ENCODE results near the gene NINJ1. TPM values are rescaled to one million over a fixed set of nuclear protein-coding genes. Genes with fewer than 3 reads are reported as not detected.

Gene NINJ1, protein sequence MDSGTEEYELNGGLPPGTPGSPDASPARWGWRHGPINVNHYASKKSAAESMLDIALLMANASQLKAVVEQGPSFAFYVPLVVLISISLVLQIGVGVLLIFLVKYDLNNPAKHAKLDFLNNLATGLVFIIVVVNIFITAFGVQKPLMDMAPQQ
- polyA plus RNA-seq (2013), result 52.0 and 52.5 TPM in 2 replicates

DNA sequence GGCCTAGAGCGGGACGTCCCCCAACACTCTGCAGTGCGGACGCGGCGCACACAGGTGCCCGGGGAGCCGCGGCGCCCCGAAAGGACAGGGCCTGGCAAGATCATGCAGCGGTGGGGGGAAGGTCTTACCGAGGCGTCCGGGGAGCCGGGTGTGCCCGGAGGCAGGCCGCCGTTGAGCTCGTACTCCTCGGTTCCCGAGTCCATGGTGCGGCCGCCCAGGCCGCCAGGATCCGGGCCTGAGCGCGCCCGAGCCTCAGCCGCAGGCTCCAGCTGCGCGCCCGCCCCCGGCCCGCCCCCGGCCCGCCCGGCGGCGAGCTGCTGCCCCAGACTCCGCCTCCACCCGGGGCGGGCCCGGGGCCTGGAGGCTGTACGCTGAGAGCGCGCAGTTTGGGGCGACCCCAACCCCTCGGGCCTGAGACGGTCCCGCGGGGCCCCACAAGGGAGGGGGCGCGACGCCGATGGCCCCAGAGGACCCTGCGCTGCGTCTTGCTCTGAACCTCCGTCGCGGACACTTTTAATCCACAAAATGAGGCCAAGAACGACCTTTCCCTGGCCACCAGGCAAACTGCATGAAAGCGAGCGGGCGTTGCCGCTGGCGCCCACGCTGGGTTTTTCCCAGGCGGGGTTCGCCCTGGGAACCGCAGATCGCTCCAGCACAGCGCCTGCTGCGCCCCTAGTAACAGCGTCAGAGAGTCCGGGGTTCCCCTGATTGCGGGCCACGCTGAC lies at the start of gene NINJ1:
TSS of gene NINJ1 (minus strand) at position 237 of the 725 bp plus-strand sequence. CDS start at position 203, 34 bp downstream.
- no peak within 1 kb of the TSS for H2AK5ac ChIP-seq (ENCODE audit: low read length)
- peak within 1 kb of the TSS; percentile 44 for H2BK5ac ChIP-seq (ENCODE audit: low read depth, low read length, poor library complexity)
- no peak within 1 kb of the TSS for H3K23ac ChIP-seq (ENCODE audit: low read length)
- WGBS (ENCODE audit: extremely low coverage, insufficient coverage, insufficient read length), result no CpG with 5 or more reads among the region's 78 CpGs
- H4K12ac ChIP-seq (ENCODE audit: low read depth, low read length), result peak within 1 kb of the TSS; percentile 66
- peak; percentile 74 to 87 for DNase-seq
- H3K27me3 ChIP-seq (ENCODE audit: insufficient read depth, low read length), result no peaks in the 10 kb centered on the region
- H2AFZ ChIP-seq (ENCODE audit: insufficient read depth, low read length, poor library complexity), result peak within 1 kb of the TSS; percentile 61
- H3K4me2 ChIP-seq (ENCODE audit: low read length), result peak within 1 kb of the TSS; percentile 94
- peak within 1 kb of the TSS; percentile 52 for H3K27ac ChIP-seq (ENCODE audit: low read depth, low read length)
- H3K79me2 ChIP-seq (ENCODE audit: control insufficient read depth, insufficient read depth, low read length, poor library complexity), result peaks cover 10% of the 10 kb centered on the region
- peaks cover 19 to 20% of the 10 kb centered on the region in 2 experiments for H3K4me1 ChIP-seq (ENCODE audit: control insufficient read depth in 1 of 2, insufficient read depth in 2 of 2, low read length in 2 of 2)
- H3K9ac ChIP-seq (ENCODE audit: low read length), result peak within 1 kb of the TSS; percentile 86
- H3K18ac ChIP-seq (ENCODE audit: low read length), result peak within 1 kb of the TSS; percentile 91
- peaks cover 5% of the 10 kb centered on the region for H3K9me3 ChIP-seq (ENCODE audit: insufficient read depth, low read depth, low read length)
- no peaks in the 10 kb centered on the region for H3K36me3 ChIP-seq (ENCODE audit: control insufficient read depth in 1 of 2, insufficient read depth in 2 of 2, low read length in 2 of 2)
- peak within 1 kb of the TSS; percentile 86 for H3K4me3 ChIP-seq (ENCODE audit: low read depth, low read length)
- H2BK12ac ChIP-seq (ENCODE audit: low read length), result peak within 1 kb of the TSS; percentile 9
- H3K79me1 ChIP-seq (ENCODE audit: low read length), result peaks cover 17% of the 10 kb centered on the region
- peak within 1 kb of the TSS; percentile 65 for H2BK120ac ChIP-seq (ENCODE audit: insufficient read depth, low read length, poor library complexity)
- H4K91ac ChIP-seq (ENCODE audit: low read depth, low read length), result peak within 1 kb of the TSS; percentile 84
- H3K4ac ChIP-seq (ENCODE audit: low read depth, low read length), result peak within 1 kb of the TSS; percentile 56
- peak within 1 kb of the TSS; percentile 78 for H4K8ac ChIP-seq (ENCODE audit: low read depth, low read length)
- H3K14ac ChIP-seq (ENCODE audit: low read length), result peak within 1 kb of the TSS; percentile 90

DNA sequence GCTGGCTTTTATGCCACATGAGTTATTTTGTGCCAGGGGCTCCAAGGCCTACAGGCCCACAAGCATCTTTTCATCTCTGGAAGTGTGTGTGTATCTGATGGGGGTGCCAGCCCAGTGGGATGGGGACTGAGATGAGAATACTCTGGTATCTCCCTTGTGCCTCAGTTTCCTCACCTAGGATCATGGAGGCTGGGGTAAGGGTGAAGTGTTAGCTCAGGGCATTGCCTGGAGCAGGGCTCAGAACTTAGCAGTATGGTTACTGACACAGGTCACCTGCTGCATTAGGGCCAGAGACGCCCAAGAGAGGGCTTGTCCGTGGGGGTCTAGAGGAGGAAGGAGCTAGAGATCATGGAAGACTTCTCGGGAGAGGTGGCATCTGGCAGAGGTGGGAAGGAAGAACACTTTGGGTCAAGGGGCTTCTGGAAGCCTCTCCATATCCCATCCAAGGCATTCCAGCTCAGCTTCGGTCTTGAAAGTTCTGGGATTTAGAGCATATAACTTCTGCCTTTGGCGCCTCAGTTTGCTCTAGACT lies 49.1 kb upstream of the NINJ1 start:
- Histone ChIP-seq H4K12ac (ENCODE audit: low read depth, low read length) (no peak overlapping the region), H3K14ac (ENCODE audit: low read length) (no peak overlapping the region), H2AFZ (ENCODE audit: insufficient read depth, low read length, poor library complexity) (no peak overlapping the region), H3K27ac (ENCODE audit: low read depth, low read length) (no peak overlapping the region), H2AK5ac (ENCODE audit: low read length) (no peak overlapping the region), H2BK12ac (ENCODE audit: low read length) (no peak overlapping the region), H3K4ac (ENCODE audit: low read depth, low read length) (no peak overlapping the region), H3K4me2 (ENCODE audit: low read length) (peak overlapping the region; percentile 87), H3K9me3 (ENCODE audit: insufficient read depth, low read depth, low read length) (peaks cover 7% of the 10 kb centered on the region), H4K91ac (ENCODE audit: low read depth, low read length) (no peak overlapping the region), H3K18ac (ENCODE audit: low read length) (no peak overlapping the region), H3K23ac (ENCODE audit: low read length) (no peak overlapping the region), H3K79me2 (ENCODE audit: control insufficient read depth, insufficient read depth, low read length, poor library complexity) (no peaks in the 10 kb centered on the region), H3K9ac (ENCODE audit: low read length) (no peak overlapping the region), H3K4me1 (ENCODE audit: control insufficient read depth in 1 of 2, insufficient read depth in 2 of 2, low read length in 2 of 2) (peaks cover 8 to 11% of the 10 kb centered on the region in 2 experiments), H4K8ac (ENCODE audit: low read depth, low read length) (no peak overlapping the region), H3K4me3 (ENCODE audit: low read depth, low read length) (no peak overlapping the region), H2BK5ac (ENCODE audit: low read depth, low read length, poor library complexity) (no peak overlapping the region), H3K27me3 (ENCODE audit: insufficient read depth, low read length) (peaks cover 32% of the 10 kb centered on the region), H2BK120ac (ENCODE audit: insufficient read depth, low read length, poor library complexity) (no peak overlapping the region), H3K79me1 (ENCODE audit: low read length) (peaks cover 6% of the 10 kb centered on the region), H3K36me3 (ENCODE audit: control insufficient read depth in 1 of 2, insufficient read depth in 2 of 2, low read length in 2 of 2) (no peaks in the 10 kb centered on the region)
- no CpG with 5 or more reads among the region's 5 CpGs for WGBS (ENCODE audit: extremely low coverage, insufficient coverage, insufficient read length)
- DNase-seq, result no peak

DNA sequence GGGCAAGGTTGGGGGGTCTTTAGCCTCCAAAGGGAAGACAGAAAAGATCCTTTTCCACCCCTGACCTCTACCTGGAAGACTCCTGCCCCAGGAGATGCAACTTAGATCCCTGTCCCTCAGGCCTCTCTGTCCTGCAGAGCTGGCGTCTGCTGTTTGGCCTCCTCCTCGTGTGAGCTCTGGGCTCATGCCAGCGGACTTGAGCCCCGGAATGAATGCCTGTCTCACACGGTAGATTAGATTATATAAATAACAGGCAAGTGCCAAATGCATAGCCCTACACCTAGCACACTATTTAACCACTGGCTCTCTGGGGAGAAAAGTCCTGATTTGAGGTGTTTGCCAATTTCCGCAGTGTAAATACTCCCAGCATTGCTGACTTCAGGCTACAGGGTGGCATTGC lies 48.5 kb upstream of the NINJ1 start:
- WGBS (ENCODE audit: extremely low coverage, insufficient coverage, insufficient read length), result no CpG with 5 or more reads among the region's 6 CpGs
- Histone ChIP-seq H2AK5ac (ENCODE audit: low read length) (no peak overlapping the region), H2AFZ (ENCODE audit: insufficient read depth, low read length, poor library complexity) (no peak overlapping the region), H3K27ac (ENCODE audit: low read depth, low read length) (no peak overlapping the region), H3K9me3 (ENCODE audit: insufficient read depth, low read depth, low read length) (peaks cover 7% of the 10 kb centered on the region), H3K27me3 (ENCODE audit: insufficient read depth, low read length) (peaks cover 32% of the 10 kb centered on the region), H2BK120ac (ENCODE audit: insufficient read depth, low read length, poor library complexity) (no peak overlapping the region), H3K79me2 (ENCODE audit: control insufficient read depth, insufficient read depth, low read length, poor library complexity) (no peaks in the 10 kb centered on the region), H3K4ac (ENCODE audit: low read depth, low read length) (no peak overlapping the region), H3K79me1 (ENCODE audit: low read length) (peaks cover 6% of the 10 kb centered on the region), H3K4me2 (ENCODE audit: low read length) (no peak overlapping the region), H3K23ac (ENCODE audit: low read length) (no peak overlapping the region), H3K4me1 (ENCODE audit: control insufficient read depth in 1 of 2, insufficient read depth in 2 of 2, low read length in 2 of 2) (peaks cover 8 to 11% of the 10 kb centered on the region in 2 experiments), H2BK5ac (ENCODE audit: low read depth, low read length, poor library complexity) (no peak overlapping the region), H4K91ac (ENCODE audit: low read depth, low read length) (no peak overlapping the region), H2BK12ac (ENCODE audit: low read length) (no peak overlapping the region), H3K9ac (ENCODE audit: low read length) (no peak overlapping the region), H3K14ac (ENCODE audit: low read length) (no peak overlapping the region), H4K12ac (ENCODE audit: low read depth, low read length) (no peak overlapping the region), H3K36me3 (ENCODE audit: control insufficient read depth in 1 of 2, insufficient read depth in 2 of 2, low read length in 2 of 2) (no peaks in the 10 kb centered on the region), H3K18ac (ENCODE audit: low read length) (no peak overlapping the region), H4K8ac (ENCODE audit: low read depth, low read length) (no peak overlapping the region), H3K4me3 (ENCODE audit: low read depth, low read length) (no peak overlapping the region)
- no peak for DNase-seq

DNA sequence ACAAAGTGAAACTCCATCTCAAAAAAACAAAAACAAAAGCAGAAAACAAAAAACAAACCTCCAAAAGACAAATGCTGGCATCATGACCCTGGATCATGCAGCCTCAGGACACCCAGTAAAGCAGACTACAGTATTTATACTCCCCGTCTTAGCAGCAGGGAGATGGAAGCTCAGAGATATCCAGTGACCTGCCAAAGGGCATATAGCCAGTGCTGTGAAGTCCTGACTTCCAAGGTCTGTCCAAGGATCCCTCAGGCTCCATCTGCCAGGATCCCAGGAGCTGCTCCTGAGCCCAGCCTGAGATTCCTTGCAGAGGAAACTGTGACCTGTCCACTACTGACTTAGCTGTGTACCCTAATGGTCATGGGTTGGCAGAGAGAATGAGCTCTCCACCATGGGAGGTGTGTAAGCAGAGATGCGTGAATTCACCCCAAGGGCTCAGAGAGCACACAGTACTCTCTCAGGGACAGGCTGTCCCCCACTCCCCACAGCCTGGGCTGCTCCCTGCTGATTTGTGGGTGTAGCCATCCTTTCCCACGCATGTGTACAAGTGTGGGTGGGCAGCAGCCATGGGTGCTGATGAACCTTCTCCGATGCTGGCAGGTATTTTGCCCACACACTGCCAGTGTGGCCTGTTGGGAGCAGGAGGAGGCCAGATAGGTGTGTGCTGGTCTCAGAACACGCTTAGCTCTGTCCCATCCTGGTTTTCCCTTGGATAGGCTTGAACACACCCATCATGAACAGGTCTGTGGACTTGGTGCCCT lies 47.8 kb upstream of the NINJ1 start:
- Histone ChIP-seq H4K8ac (ENCODE audit: low read depth, low read length) (no peak overlapping the region), H3K36me3 (ENCODE audit: control insufficient read depth in 1 of 2, insufficient read depth in 2 of 2, low read length in 2 of 2) (no peaks in the 10 kb centered on the region), H3K4me2 (ENCODE audit: low read length) (no peak overlapping the region), H4K91ac (ENCODE audit: low read depth, low read length) (no peak overlapping the region), H3K23ac (ENCODE audit: low read length) (no peak overlapping the region), H3K18ac (ENCODE audit: low read length) (no peak overlapping the region), H3K9me3 (ENCODE audit: insufficient read depth, low read depth, low read length) (peaks cover 7% of the 10 kb centered on the region), H2BK12ac (ENCODE audit: low read length) (no peak overlapping the region), H2AFZ (ENCODE audit: insufficient read depth, low read length, poor library complexity) (no peak overlapping the region), H4K12ac (ENCODE audit: low read depth, low read length) (no peak overlapping the region), H3K79me1 (ENCODE audit: low read length) (peaks cover 6% of the 10 kb centered on the region), H3K27me3 (ENCODE audit: insufficient read depth, low read length) (peaks cover 32% of the 10 kb centered on the region), H3K14ac (ENCODE audit: low read length) (no peak overlapping the region), H3K27ac (ENCODE audit: low read depth, low read length) (no peak overlapping the region), H2BK120ac (ENCODE audit: insufficient read depth, low read length, poor library complexity) (no peak overlapping the region), H2AK5ac (ENCODE audit: low read length) (no peak overlapping the region), H3K79me2 (ENCODE audit: control insufficient read depth, insufficient read depth, low read length, poor library complexity) (no peaks in the 10 kb centered on the region), H3K4ac (ENCODE audit: low read depth, low read length) (no peak overlapping the region), H2BK5ac (ENCODE audit: low read depth, low read length, poor library complexity) (no peak overlapping the region), H3K4me3 (ENCODE audit: low read depth, low read length) (no peak overlapping the region), H3K9ac (ENCODE audit: low read length) (no peak overlapping the region), H3K4me1 (ENCODE audit: control insufficient read depth in 1 of 2, insufficient read depth in 2 of 2, low read length in 2 of 2) (peaks cover 8 to 11% of the 10 kb centered on the region in 2 experiments)
- no CpG with 5 or more reads among the region's 5 CpGs for WGBS (ENCODE audit: extremely low coverage, insufficient coverage, insufficient read length)
- no peak for DNase-seq
